Measurements from ENCODE around the gene ZNF423.
A peak's percentile ranks its signal among the peaks of the same experiment; 100 is the strongest.

The ZNF423 gene

GRCh38 chr16:49856672-49857330 is 889 bp upstream of the ZNF423 start:
- peaks cover 55% of the 10 kb centered on the region for H3K27me3 ChIP-seq (replicated peaks; ENCODE audit: insufficient read depth, low read length)
- H3K9ac ChIP-seq (ENCODE audit: low read length) = no peak overlapping the region
- no peaks in the 10 kb centered on the region for H4K20me1 ChIP-seq (ENCODE audit: insufficient read depth, low read length)
- 0 out of 2 replicates have a peak, but pooled peaks cover 7% of the 10 kb centered on the region for H3F3A ChIP-seq (ENCODE audit: insufficient read depth, low read length)
- no peak overlapping the region for H3K27ac ChIP-seq (ENCODE audit: low read length)
- no peaks in the 10 kb centered on the region for H3K79me2 ChIP-seq (ENCODE audit: low read length)
- DNase-seq = peak; percentile 69
- no peaks in the 10 kb centered on the region for H3K4me1 ChIP-seq (ENCODE audit: low read length)
- peak overlapping the region; percentile 98 for H3K4me2 ChIP-seq (ENCODE audit: low read depth, low read length)
- H3K9me2 ChIP-seq (replicated peaks; ENCODE audit: insufficient read depth, low read length) = no peaks in the 10 kb centered on the region
- TF ChIP-seq EZH2 (optimal IDR thresholded peaks at IDR 0.05; ENCODE audit: low read depth, low read length) (no peak), CTCF (IDR thresholded peaks at IDR 0.05; ENCODE audit: low read length) (peak; percentile 8; the same call in 1 of the 2 replicates)
- H3K36me3 ChIP-seq (replicated peaks; ENCODE audit: insufficient read depth, low read length) = no peaks in the 10 kb centered on the region
- H3K4me3 ChIP-seq (ENCODE audit: low read length) = peak overlapping the region; percentile 79
- no peaks in the 10 kb centered on the region for H3K9me3 ChIP-seq (replicated peaks; ENCODE audit: insufficient read depth, low read length)
- peak overlapping the region; percentile 62; the same call in 1 of the 2 replicates for H2AFZ ChIP-seq (ENCODE audit: low read length)

DNA sequence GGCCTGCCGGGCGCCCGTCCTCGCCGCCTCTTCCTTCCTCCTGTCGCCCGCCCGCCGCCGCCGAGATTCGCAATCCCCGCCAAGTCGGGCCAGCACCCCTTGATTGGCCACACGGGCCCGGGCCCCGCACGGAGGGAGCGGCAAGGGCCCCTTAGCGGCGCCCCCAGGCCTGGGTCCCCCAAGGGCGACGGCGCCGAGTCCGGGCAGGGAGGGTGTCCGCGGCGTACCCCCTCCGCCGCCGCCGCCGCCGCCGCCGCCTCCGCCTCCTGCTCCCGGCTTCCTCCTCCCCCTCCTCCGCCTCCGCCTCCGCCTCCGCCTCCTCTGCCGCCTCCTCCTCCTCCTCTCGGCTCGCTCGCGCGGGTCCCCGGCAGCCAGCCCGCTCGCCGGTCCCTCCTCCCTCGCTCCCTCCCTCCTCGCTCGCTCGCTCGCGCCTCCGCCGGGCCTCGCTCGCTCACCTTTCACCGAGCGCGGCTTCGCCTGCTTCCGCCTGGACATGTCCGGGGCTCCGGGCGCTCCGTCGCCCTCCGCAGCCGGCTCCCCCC is 561 bp downstream of the ZNF423 start:
- H3K27me3 ChIP-seq (replicated peaks; ENCODE audit: insufficient read depth, low read length) = peaks cover 62% of the 10 kb centered on the region
- H3K27ac ChIP-seq (ENCODE audit: low read length) = no peak overlapping the region
- peak; percentile 84 for DNase-seq
- H3K4me2 ChIP-seq (ENCODE audit: low read depth, low read length) = peak overlapping the region; percentile 74; the same call in 1 of the 2 replicates
- no peaks in the 10 kb centered on the region for H3K9me3 ChIP-seq (replicated peaks; ENCODE audit: insufficient read depth, low read length)
- H3F3A ChIP-seq (ENCODE audit: insufficient read depth, low read length) = 0 out of 2 replicates have a peak, but pooled peaks cover 7% of the 10 kb centered on the region
- TF ChIP-seq EZH2 (optimal IDR thresholded peaks at IDR 0.05; ENCODE audit: low read depth, low read length) (no peak), EZH2phosphoT487 (IDR thresholded peaks at IDR 0.05; ENCODE audit: low read length) (no peak), CTCF (IDR thresholded peaks at IDR 0.05; ENCODE audit: low read length) (no peak)
- no peaks in the 10 kb centered on the region for H3K36me3 ChIP-seq (replicated peaks; ENCODE audit: insufficient read depth, low read length)
- H3K9me2 ChIP-seq (replicated peaks; ENCODE audit: insufficient read depth, low read length) = no peaks in the 10 kb centered on the region
- H4K20me1 ChIP-seq (ENCODE audit: insufficient read depth, low read length) = no peaks in the 10 kb centered on the region
- peak overlapping the region; percentile 65 for H3K4me3 ChIP-seq (ENCODE audit: low read length)
- H3K79me2 ChIP-seq (ENCODE audit: low read length) = no peaks in the 10 kb centered on the region
- H2AFZ ChIP-seq (ENCODE audit: low read length) = peak overlapping the region; percentile 70; the same call in 1 of the 2 replicates
- peaks cover 8% of the 10 kb centered on the region for H3K4me1 ChIP-seq (ENCODE audit: low read length)
- peak overlapping the region; percentile 21; the same call in 1 of the 2 replicates for H3K9ac ChIP-seq (ENCODE audit: low read length)

- TF ChIP-seq EZH2phosphoT487 (IDR thresholded peaks at IDR 0.05; ENCODE audit: low read length) (no peak), CTCF (IDR thresholded peaks at IDR 0.05; ENCODE audit: low read length) (no peak), EZH2 (optimal IDR thresholded peaks at IDR 0.05; ENCODE audit: low read depth, low read length) (no peak)
- no peak overlapping the region for H3K9ac ChIP-seq (ENCODE audit: low read length)
Observed at GRCh38 chr16:49854796-49855203, 1.1 kb downstream of the ZNF423 start.

More at GRCh38 chr16:49854796-49855203, 1.1 kb downstream of the ZNF423 start:
- Histone ChIP-seq H3F3A (ENCODE audit: insufficient read depth, low read length) (0 out of 2 replicates have a peak, but pooled peaks cover 7% of the 10 kb centered on the region), H3K4me3 (ENCODE audit: low read length) (peak overlapping the region; percentile 65; the same call in 1 of the 2 replicates), H3K9me3 (replicated peaks; ENCODE audit: insufficient read depth, low read length) (no peaks in the 10 kb centered on the region), H2AFZ (ENCODE audit: low read length) (0 out of 2 replicates have a peak overlapping the region, but pooled peaks have one; percentile 56), H3K9me2 (replicated peaks; ENCODE audit: insufficient read depth, low read length) (no peaks in the 10 kb centered on the region), H3K79me2 (ENCODE audit: low read length) (no peaks in the 10 kb centered on the region), H4K20me1 (ENCODE audit: insufficient read depth, low read length) (no peaks in the 10 kb centered on the region), H3K27ac (ENCODE audit: low read length) (no peak overlapping the region), H3K27me3 (replicated peaks; ENCODE audit: insufficient read depth, low read length) (peaks cover 57% of the 10 kb centered on the region), H3K4me1 (ENCODE audit: low read length) (peaks cover 11% of the 10 kb centered on the region), H3K4me2 (ENCODE audit: low read depth, low read length) (peak overlapping the region; percentile 83; the same call in 1 of the 2 replicates), H3K36me3 (replicated peaks; ENCODE audit: insufficient read depth, low read length) (no peaks in the 10 kb centered on the region)
- peak; percentile 8 for DNase-seq

Data from MM.1S (cell line).